GM20000 (cell line): ENCODE data around the gene RASSF4.

Experiments used
- DNase-seq: peaks from one replicate; pipeline ENCODE4 v3.0.0; 2012; ENCODE audit warnings: low spot score
- TF ChIP-seq, protein P1 (sequence below): IDR thresholded peaks from 2 replicates; pipeline ENCODE4 v1.5.1; 2012; ENCODE audit warnings: mild to moderate bottlenecking, control low read depth; ENCODE audit errors: extremely low read depth, missing control alignments

The RASSF4 gene

GRCh38 chr10:44976352-44977198 lies 17.0 kb downstream of the RASSF4 start:
- no peak for DNase-seq
- TF ChIP-seq, protein P1, sequence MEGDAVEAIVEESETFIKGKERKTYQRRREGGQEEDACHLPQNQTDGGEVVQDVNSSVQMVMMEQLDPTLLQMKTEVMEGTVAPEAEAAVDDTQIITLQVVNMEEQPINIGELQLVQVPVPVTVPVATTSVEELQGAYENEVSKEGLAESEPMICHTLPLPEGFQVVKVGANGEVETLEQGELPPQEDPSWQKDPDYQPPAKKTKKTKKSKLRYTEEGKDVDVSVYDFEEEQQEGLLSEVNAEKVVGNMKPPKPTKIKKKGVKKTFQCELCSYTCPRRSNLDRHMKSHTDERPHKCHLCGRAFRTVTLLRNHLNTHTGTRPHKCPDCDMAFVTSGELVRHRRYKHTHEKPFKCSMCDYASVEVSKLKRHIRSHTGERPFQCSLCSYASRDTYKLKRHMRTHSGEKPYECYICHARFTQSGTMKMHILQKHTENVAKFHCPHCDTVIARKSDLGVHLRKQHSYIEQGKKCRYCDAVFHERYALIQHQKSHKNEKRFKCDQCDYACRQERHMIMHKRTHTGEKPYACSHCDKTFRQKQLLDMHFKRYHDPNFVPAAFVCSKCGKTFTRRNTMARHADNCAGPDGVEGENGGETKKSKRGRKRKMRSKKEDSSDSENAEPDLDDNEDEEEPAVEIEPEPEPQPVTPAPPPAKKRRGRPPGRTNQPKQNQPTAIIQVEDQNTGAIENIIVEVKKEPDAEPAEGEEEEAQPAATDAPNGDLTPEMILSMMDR = no peak

GRCh38 chr10:44977287-44978212 lies 17.9 kb downstream of the RASSF4 start:
- no peak for DNase-seq
- TF ChIP-seq, protein P1 = no peak

- TF ChIP-seq, protein P1 = no peak
- no peak for DNase-seq
These were observed 18.6 kb downstream of the RASSF4 start for GRCh38 chr10:44978213-44978569.

GRCh38 chr10:44978570-44979280 lies 19.1 kb downstream of the RASSF4 start, which contains the start of gene DEPP1:
DEPP1 (minus strand) TSS chr10:44978809; CDS start chr10:44978030, 779 bp downstream.
- peak; percentile 63 for DNase-seq
- TF ChIP-seq, protein P1 = no peak

GRCh38 chr10:44979281-44980191 lies 19.9 kb downstream of the RASSF4 start:
- no peak for DNase-seq
- TF ChIP-seq, protein P1 = no peak

DNA sequence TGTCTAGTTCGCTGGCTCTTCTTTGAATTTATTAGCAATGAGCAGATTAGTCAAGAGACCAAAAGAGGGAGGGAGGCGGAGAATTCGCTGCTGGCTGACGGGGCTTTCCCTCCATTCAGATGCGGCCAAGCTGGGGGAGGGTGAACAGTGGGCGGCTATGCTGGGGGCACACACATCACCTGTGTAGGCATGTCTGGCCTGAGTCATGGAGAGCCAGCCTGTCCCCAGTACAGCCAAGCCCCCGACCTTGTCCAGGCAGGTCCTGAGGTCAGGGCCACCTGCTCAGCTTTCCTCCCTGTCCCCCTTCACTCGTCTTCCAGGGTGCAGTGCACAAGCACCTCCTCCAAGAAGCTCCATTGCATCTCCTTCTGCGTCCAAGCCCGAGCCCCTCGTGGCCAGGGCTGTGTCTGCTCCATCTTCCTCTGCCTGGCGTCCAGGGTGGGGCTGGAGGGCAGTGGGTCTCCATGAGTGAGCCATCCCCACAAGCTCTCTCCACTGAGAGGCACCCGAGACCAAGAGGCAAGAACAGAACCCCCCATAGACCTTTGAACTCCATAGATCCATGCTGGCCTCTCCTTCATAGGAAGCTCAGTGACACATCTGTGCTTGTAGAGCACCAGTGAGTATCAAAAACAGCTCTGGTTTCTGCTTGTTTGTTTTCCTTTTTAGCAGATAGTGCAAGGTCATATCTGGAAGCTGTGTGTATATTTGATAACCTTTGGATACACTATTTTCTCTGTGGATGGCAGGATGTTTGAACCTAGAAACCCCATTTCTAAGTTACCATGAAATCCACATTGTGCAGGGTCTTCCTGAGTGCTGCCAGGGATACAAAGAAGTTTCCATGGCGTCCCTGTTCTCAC lies 20.9 kb downstream of the RASSF4 start:
- TF ChIP-seq, protein P1 = no peak
- DNase-seq = peak; percentile 60
